HFFc6 (cell line): ENCODE results near the gene MESP1. TPM values are rescaled to one million over a fixed set of nuclear protein-coding genes. Genes with fewer than 3 reads are reported as not detected.
"Not testable (repeated sequence)": the region's sequence is repeated elsewhere in the genome, so short reads cannot be mapped to it uniquely, and the experiment has no call there.

Experiments used
- DNase-seq: peaks from one replicate; pipeline ENCODE4 v3.0.0-alpha.2; 2018
- H3K27ac Mint-ChIP-seq: 2 replicates; pipeline ENCODE4 v1.8.0; 2020; ENCODE audit warnings: mild to moderate bottlenecking, mixed read lengths
- H3K27me3 Mint-ChIP-seq: 2 replicates; pipeline ENCODE4 v1.8.0; 2021; ENCODE audit warnings: mild to moderate bottlenecking, moderate library complexity, mixed read lengths; ENCODE audit not compliant: insufficient read depth
- H3K36me3 Mint-ChIP-seq: 2 replicates; pipeline ENCODE4 v1.8.0; 2021; ENCODE audit warnings: low read depth, mixed read lengths
- H3K4me1 Mint-ChIP-seq: 2 replicates; pipeline ENCODE4 v1.8.0; 2020; ENCODE audit warnings: low read depth, mixed read lengths
- H3K4me3 Mint-ChIP-seq: 2 replicates; pipeline ENCODE4 v1.8.0; 2020; ENCODE audit warnings: mild to moderate bottlenecking, moderate library complexity, mixed read lengths
- H3K9me3 Mint-ChIP-seq: 2 replicates; pipeline ENCODE4 v1.8.0; 2020; ENCODE audit warnings: mild to moderate bottlenecking, mixed read lengths
- total RNA-seq, 6 experiments: library from RNA; stranded (reverse); fragmentation: NEBNext Ultra II Directional; extraction: Animal tissue kit (Norgen Biotek cat#: 25700); gene quantifications; 2 replicates in 1 of 6; 3 replicates in 5 of 6; pipeline ENCODE4 v1.2.3, GENCODE V29; 2021
- TF ChIP-seq, protein P1 (sequence below): fragments of 200-600 bp; sonication (generic); IDR thresholded peaks from 2 replicates; pipeline ENCODE4 v1.5.0; 2021; ENCODE audit warnings: antibody characterized with exemption, mild to moderate bottlenecking

Gene MESP1
- total RNA-seq, 6 experiments from 2014 or later, result 0.13 to 0.57 (median 0.26) TPM

- DNase-seq, result no peak
- Mint-ChIP-seq H3K27ac (peak overlapping the region; percentile 25; the same call in 1 of the 2 replicates), H3K9me3 (no peaks in the 10 kb centered on the region), H3K4me3 (no peak overlapping the region), H3K36me3 (peaks cover 62% of the 10 kb centered on the region), H3K4me1 (peaks cover 15% of the 10 kb centered on the region), H3K27me3 (peaks cover 1% of the 10 kb centered on the region)
- TF ChIP-seq, protein P1, sequence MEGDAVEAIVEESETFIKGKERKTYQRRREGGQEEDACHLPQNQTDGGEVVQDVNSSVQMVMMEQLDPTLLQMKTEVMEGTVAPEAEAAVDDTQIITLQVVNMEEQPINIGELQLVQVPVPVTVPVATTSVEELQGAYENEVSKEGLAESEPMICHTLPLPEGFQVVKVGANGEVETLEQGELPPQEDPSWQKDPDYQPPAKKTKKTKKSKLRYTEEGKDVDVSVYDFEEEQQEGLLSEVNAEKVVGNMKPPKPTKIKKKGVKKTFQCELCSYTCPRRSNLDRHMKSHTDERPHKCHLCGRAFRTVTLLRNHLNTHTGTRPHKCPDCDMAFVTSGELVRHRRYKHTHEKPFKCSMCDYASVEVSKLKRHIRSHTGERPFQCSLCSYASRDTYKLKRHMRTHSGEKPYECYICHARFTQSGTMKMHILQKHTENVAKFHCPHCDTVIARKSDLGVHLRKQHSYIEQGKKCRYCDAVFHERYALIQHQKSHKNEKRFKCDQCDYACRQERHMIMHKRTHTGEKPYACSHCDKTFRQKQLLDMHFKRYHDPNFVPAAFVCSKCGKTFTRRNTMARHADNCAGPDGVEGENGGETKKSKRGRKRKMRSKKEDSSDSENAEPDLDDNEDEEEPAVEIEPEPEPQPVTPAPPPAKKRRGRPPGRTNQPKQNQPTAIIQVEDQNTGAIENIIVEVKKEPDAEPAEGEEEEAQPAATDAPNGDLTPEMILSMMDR, result no peak
These were observed 44.9 kb upstream of the MESP1 start for GRCh38 chr15:89795996-89796395.

- no peak overlapping the region for H3K4me3 Mint-ChIP-seq
- H3K9me3 Mint-ChIP-seq, result no peaks in the 10 kb centered on the region
- no peak for DNase-seq
- H3K36me3 Mint-ChIP-seq, result peaks cover 65% of the 10 kb centered on the region
- H3K4me1 Mint-ChIP-seq, result peaks cover 15% of the 10 kb centered on the region
- TF ChIP-seq, protein P1, result no peak
- H3K27me3 Mint-ChIP-seq, result peaks cover 2% of the 10 kb centered on the region
- H3K27ac Mint-ChIP-seq, result peak overlapping the region; percentile 25
These were observed 43.7 kb upstream of the MESP1 start for GRCh38 chr15:89794627-89795241.

GRCh38 chr15:89792106-89792805 is 41.2 kb upstream of the MESP1 start:
- H3K36me3 Mint-ChIP-seq, result peaks cover 59% of the 10 kb centered on the region
- no peak for DNase-seq
- peaks cover 22% of the 10 kb centered on the region for H3K4me1 Mint-ChIP-seq
- H3K9me3 Mint-ChIP-seq, result no peaks in the 10 kb centered on the region
- peaks cover 2% of the 10 kb centered on the region for H3K27me3 Mint-ChIP-seq
- TF ChIP-seq, protein P1, result no peak
- no peak overlapping the region for H3K27ac Mint-ChIP-seq
- H3K4me3 Mint-ChIP-seq, result no peak overlapping the region

GRCh38 chr15:89790661-89791060 is 39.6 kb upstream of the MESP1 start:
- Mint-ChIP-seq H3K4me3 (no peak overlapping the region), H3K36me3 (peaks cover 54% of the 10 kb centered on the region), H3K27me3 (peaks cover 2% of the 10 kb centered on the region), H3K4me1 (peaks cover 30% of the 10 kb centered on the region), H3K9me3 (no peaks in the 10 kb centered on the region), H3K27ac (no peak overlapping the region; the same call in 1 of the 2 replicates)
- TF ChIP-seq, protein P1, result no peak
- DNase-seq, result no peak

- TF ChIP-seq, protein P1, result no peak
These were observed 39.2 kb upstream of the MESP1 start for GRCh38 chr15:89790206-89790605.

GRCh38 chr15:89788585-89788984 is 37.5 kb upstream of the MESP1 start:
- not testable (repeated sequence) for H3K4me3 Mint-ChIP-seq

More at GRCh38 chr15:89790206-89790605, 39.2 kb upstream of the MESP1 start:
- H3K27me3 Mint-ChIP-seq, result peaks cover 2% of the 10 kb centered on the region; the same call in 1 of the 2 replicates
- H3K9me3 Mint-ChIP-seq, result no peaks in the 10 kb centered on the region
- H3K36me3 Mint-ChIP-seq, result peaks cover 54% of the 10 kb centered on the region
- DNase-seq, result no peak
- no peak overlapping the region; the same call in 1 of the 2 replicates for H3K4me3 Mint-ChIP-seq
- H3K27ac Mint-ChIP-seq, result 0 out of 2 replicates have a peak overlapping the region, but pooled peaks have one; percentile 45
- H3K4me1 Mint-ChIP-seq, result peaks cover 30% of the 10 kb centered on the region

More at GRCh38 chr15:89788585-89788984, 37.5 kb upstream of the MESP1 start:
- H3K27ac Mint-ChIP-seq, H3K9me3 Mint-ChIP-seq, H3K27me3 Mint-ChIP-seq, DNase-seq: not testable (repeated sequence)
- peaks cover 44% of the 10 kb centered on the region for H3K36me3 Mint-ChIP-seq
- H3K4me1 Mint-ChIP-seq, result peaks cover 39% of the 10 kb centered on the region
